GM12892 (cell line): ENCODE results near the gene SMARCD3.

Experiments used
- POLR2A ChIP-seq: IDR thresholded peaks from 2 replicates; pipeline ENCODE4 v1.6.1; 2011; ENCODE audit warnings: low read depth, low read length, control low read depth
- POLR2AphosphoS5 ChIP-seq: IDR thresholded peaks from 2 replicates; pipeline ENCODE4 v1.6.1; 2011; ENCODE audit warnings: low read depth, low read length, control low read depth

GRCh38 chr7:151231080-151231479 is 17.4 kb downstream of the SMARCD3 start:
- TF ChIP-seq POLR2A (no peak), POLR2AphosphoS5 (no peak)
